ENCODE results near the gene MCRIP1. TPM values are rescaled to one million over a fixed set of nuclear protein-coding genes. Genes with fewer than 3 reads are reported as not detected.
"Not testable (repeated sequence)": the region's sequence is repeated elsewhere in the genome, so short reads cannot be mapped to it uniquely, and the experiment has no call there.

Gene MCRIP1
- total and polyA plus RNA-seq, 11 donors: 74.8 to 266 (median 105) TPM

DNA sequence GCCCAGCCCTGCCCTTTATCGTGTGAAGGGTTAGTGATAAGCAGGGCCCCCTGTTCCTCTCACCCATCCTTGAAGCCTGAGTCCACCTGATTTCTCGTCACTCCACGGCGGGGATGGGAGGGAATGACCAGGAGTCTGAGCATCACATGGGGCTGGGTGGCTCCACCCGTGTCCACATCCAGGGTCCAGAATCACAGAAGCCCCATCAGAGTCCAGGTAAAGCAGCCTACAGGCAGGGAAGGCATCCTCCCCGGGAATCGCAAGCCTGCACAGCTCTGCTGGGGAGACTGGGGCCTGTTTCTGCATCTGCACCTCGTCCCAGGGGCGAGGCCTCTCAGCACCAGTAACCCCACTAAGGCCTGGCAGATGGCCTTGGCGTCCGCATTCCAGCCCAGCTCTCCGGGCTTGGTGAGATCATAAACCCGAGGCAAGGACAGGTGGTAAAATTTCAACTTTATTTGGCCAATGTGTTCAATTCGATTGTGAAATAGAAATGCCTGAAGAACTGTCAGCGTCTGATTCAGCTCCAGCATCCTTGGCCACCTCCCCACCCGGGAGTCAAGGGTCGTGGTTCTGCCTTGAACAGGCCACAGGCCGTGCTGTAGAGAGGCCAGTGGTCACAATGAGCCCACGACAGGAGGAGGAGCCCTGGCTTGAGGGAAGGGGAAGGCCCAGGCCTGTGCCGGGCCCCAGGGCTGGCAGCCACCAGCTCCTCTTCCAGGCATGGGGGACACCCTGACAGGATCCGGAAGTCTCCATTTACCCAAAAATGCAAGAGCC is 9.8 kb upstream of the MCRIP1 start:
- Histone ChIP-seq H3K4me1 (peaks cover 0 to 16% (median 4%) of the 10 kb centered on the region in 12 donors), H3K27ac (no peak overlapping the region), H3K27me3 (no peaks in the 10 kb centered on the region), H3K36me3 (peaks cover 0 to 58% (median 56%) of the 10 kb centered on the region in 9 donors), H3K9me3 (no peaks in the 10 kb centered on the region), H3K4me3 (no peak overlapping the region)
- intact Hi-C loops (cut with DNase I): no loop called here
- TF ChIP-seq POLR2A (IDR thresholded peaks at IDR 0.05): no peak
- TF ChIP-seq, protein P1, sequence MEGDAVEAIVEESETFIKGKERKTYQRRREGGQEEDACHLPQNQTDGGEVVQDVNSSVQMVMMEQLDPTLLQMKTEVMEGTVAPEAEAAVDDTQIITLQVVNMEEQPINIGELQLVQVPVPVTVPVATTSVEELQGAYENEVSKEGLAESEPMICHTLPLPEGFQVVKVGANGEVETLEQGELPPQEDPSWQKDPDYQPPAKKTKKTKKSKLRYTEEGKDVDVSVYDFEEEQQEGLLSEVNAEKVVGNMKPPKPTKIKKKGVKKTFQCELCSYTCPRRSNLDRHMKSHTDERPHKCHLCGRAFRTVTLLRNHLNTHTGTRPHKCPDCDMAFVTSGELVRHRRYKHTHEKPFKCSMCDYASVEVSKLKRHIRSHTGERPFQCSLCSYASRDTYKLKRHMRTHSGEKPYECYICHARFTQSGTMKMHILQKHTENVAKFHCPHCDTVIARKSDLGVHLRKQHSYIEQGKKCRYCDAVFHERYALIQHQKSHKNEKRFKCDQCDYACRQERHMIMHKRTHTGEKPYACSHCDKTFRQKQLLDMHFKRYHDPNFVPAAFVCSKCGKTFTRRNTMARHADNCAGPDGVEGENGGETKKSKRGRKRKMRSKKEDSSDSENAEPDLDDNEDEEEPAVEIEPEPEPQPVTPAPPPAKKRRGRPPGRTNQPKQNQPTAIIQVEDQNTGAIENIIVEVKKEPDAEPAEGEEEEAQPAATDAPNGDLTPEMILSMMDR (IDR thresholded peaks at IDR 0.05): no peak
- DNase-seq (no peak), ATAC-seq (peak in 1 of 4 donors; percentile 13)
- WGBS, 4 donors: 68 to 80% (median 78%) methylated on average over 18 to 21 of the region's 21 CpGs

DNA sequence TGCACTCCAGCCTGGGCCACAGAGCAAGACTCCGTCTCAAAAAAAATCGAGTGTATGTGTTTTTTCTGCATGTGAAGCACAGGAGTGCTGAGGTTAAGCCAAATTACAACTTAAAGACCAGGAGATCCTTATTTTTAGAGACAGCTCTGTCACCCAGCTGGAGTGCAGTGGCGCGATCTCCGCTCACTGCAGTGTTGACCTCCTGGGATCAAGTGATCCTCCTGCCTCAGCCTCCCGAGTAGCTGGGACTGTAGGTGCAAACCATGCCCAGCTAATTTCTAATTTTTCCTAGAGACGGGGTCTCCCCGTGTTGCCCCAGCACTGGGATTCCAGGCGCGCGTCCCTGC is 9.3 kb upstream of the MCRIP1 start:
- no peak for TF ChIP-seq POLR2A (IDR thresholded peaks at IDR 0.05)
- TF ChIP-seq, protein P1 (IDR thresholded peaks at IDR 0.05): no peak
- H3K4me1 ChIP-seq: peaks cover 0 to 16% (median 4%) of the 10 kb centered on the region in 12 donors
- no peaks in the 10 kb centered on the region for H3K27me3 ChIP-seq
- H3K36me3 ChIP-seq: peaks cover 0 to 52% (median 51%) of the 10 kb centered on the region in 9 donors
- no peak overlapping the region for H3K4me3 ChIP-seq
- intact Hi-C loops (cut with DNase I): no loop called here
- no peak overlapping the region for H3K27ac ChIP-seq
- DNase-seq (no peak), ATAC-seq (no peak)
- WGBS, 4 donors: 95% methylated on average over 11 of the region's 11 CpGs
- no peaks in the 10 kb centered on the region for H3K9me3 ChIP-seq

DNA sequence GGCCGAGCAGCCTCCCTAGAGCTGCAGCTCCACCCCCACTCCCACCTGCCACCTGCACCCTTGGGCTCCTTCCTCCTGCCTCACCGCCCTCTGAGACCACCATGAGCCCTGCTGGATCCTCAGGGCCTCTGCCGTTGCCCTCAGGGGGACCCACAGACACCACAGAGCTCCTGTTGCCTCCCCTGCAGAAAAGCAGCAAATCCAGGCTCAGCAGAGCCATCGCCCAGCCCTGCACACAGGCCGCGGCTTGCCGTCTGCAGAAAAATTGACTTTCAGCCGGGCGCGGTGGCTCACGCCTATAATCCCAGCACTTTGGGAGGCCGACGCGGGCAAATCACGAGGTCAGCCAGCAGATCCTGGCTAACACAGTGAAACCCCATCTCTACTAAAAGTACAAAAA is 8.8 kb upstream of the MCRIP1 start:
- TF ChIP-seq POLR2A (IDR thresholded peaks at IDR 0.05): no peak
- TF ChIP-seq, protein P1 (IDR thresholded peaks at IDR 0.05): no peak
- Histone ChIP-seq H3K9me3 (no peaks in the 10 kb centered on the region), H3K27ac (peak overlapping the region in 6 of 12 donors; percentile 48 to 82 (median 66)), H3K4me1 (peaks cover 0 to 16% (median 4%) of the 10 kb centered on the region in 12 donors), H3K4me3 (no peak overlapping the region), H3K27me3 (no peaks in the 10 kb centered on the region), H3K36me3 (peaks cover 0 to 47% (median 46%) of the 10 kb centered on the region in 9 donors)
- no peak for ATAC-seq
- DNase-seq: no peak
- intact Hi-C loops (cut with DNase I): no loop called here
- WGBS, 4 donors: 86 to 96% (median 92%) methylated on average over 15 of the region's 15 CpGs

DNA sequence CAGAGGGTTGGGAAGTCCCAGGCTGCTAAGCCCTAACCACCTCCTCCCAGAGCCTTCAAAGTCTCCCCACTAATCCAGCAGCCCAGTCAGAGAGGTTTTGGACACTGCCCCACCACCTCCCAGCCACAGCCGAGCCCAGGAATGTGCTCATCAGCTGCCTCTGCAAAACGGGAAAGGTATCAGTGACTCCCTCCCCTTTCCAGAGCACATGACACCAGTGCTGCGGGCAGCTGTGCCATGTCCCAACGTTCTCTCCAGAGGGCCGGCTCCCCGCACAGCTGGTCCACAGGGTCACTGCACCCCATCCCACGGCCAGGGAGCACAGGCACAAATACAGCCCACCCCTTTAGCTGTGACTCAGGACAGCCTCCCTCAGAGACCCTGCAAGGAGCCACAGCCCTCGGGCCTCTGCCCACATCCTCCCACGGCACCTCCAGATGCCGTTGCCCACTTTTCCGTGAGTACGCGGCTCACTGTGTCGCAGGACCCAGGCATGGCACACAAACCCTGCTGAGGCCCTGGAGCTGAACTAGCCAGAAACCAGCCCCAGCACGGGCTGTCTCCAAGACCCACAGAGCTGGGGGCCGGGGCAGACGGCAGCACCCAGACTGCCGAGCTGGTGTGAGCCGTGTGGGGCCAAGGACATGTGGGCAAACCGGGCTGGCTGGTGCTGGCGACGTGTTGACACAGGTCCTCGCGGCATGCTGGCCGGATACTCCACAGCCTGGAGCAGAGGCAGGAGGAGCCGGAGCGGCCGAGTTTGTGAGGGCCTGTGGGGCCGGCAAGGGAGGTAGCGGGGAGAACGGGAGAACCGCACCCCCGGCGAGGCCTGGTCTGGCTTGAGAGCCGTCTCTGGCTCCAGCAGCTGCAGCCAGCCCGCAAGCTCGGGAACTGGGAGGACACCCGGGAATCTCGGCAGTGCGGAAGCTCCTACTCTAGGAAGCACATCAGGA is 8.0 kb upstream of the MCRIP1 start:
- ATAC-seq: peak; percentile 28 to 86 (median 59)
- WGBS, 4 donors: 51 to 70% (median 60%) methylated on average over 37 to 40 of the region's 40 CpGs
- TF ChIP-seq, protein P1 (IDR thresholded peaks at IDR 0.05): no peak
- no peak for TF ChIP-seq POLR2A (IDR thresholded peaks at IDR 0.05)
- Histone ChIP-seq H3K4me3 (peak overlapping the region in 1 of 12 donors; percentile 19), H3K9me3 (no peaks in the 10 kb centered on the region), H3K27ac (peak overlapping the region; percentile 8 to 82 (median 62)), H3K4me1 (peaks cover 0 to 16% (median 4%) of the 10 kb centered on the region in 12 donors), H3K36me3 (peaks cover 0 to 40% (median 38%) of the 10 kb centered on the region in 9 donors), H3K27me3 (no peaks in the 10 kb centered on the region)
- intact Hi-C loops (cut with DNase I): no loop called here
- peak in 1 of 5 donors; percentile 51 for DNase-seq

DNA sequence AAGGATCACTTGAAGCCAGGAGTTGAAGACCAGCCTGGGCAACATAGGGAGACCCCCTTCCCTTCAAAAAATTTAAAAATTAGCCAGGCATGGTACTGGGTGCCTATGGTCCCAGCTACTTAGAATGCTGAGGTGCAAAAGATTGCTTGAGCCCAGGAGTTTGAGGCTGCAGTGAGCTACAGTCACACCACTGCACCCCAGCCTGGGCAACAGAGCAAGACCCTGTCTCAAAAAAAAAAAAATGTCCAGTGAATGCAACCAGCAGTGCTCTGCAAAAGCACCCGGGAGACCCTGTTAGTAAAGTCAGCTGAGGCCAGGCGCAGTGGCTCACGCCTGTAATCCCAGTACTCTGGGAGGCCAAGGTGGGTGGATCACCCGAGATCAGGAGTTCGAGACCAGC is 7.0 kb upstream of the MCRIP1 start:
- H3K4me3 ChIP-seq; H3K27me3 ChIP-seq; ATAC-seq; H3K27ac ChIP-seq; DNase-seq; intact Hi-C loops (cut with DNase I); H3K9me3 ChIP-seq: not testable (repeated sequence)
- H3K4me1 ChIP-seq: peaks cover 0 to 16% (median 4%) of the 10 kb centered on the region in 12 donors
- 95 to 98% (median 97%) methylated on average over 5 of the region's 5 CpGs for WGBS, 4 donors
- H3K36me3 ChIP-seq: peaks cover 0 to 29% (median 28%) of the 10 kb centered on the region in 9 donors

All from heart left ventricle (tissue), 16 donors.